GM21825 (cell line): Measurements from ENCODE around the gene GSS.

Experiments used
- ATAC-seq: cut with Tn5 transposase; IDR thresholded peaks from one replicate; pipeline ENCODE4 v1.9.1; 2021; ENCODE audit warnings: mild to moderate bottlenecking, moderate library complexity; ENCODE audit not compliant: unreplicated experiment

Gene GSS

GRCh38 chr20:34949120-34949519 is 6.5 kb downstream of the GSS start:
- ATAC-seq, result no peak

GRCh38 chr20:34948030-34948429 is 7.6 kb downstream of the GSS start:
- ATAC-seq, result no peak

GRCh38 chr20:34947336-34947735 is 8.3 kb downstream of the GSS start:
- ATAC-seq, result no peak

GRCh38 chr20:34946661-34947060 is 8.9 kb downstream of the GSS start:
- no peak for ATAC-seq

- no peak for ATAC-seq
Measured at GRCh38 chr20:34945315-34946077, 10.1 kb downstream of the GSS start.

- no peak for ATAC-seq
Measured at GRCh38 chr20:34943808-34944567, 11.6 kb downstream of the GSS start.

- no peak for ATAC-seq
Measured at GRCh38 chr20:34942301-34942700, 13.3 kb downstream of the GSS start.

- no peak for ATAC-seq
Measured at GRCh38 chr20:34941226-34941625, 14.4 kb downstream of the GSS start.

GRCh38 chr20:34940081-34940481 is 15.5 kb downstream of the GSS start:
- ATAC-seq, result no peak

GRCh38 chr20:34938466-34939163 is 17.0 kb downstream of the GSS start:
- no peak for ATAC-seq

GRCh38 chr20:34931771-34932170 is 23.8 kb downstream of the GSS start:
- ATAC-seq, result no peak

- ATAC-seq, result no peak
Measured at GRCh38 chr20:34928411-34928810, 27.2 kb downstream of the GSS start.

GRCh38 chr20:34927736-34928135 is 27.9 kb downstream of the GSS start:
- no peak for ATAC-seq

GRCh38 chr20:34926581-34926980 is 29.0 kb downstream of the GSS start:
- ATAC-seq, result no peak

GRCh38 chr20:34925981-34926380 is 29.6 kb downstream of the GSS start:
- no peak for ATAC-seq

- ATAC-seq, result no peak
Measured at GRCh38 chr20:34925341-34925740, 30.3 kb downstream of the GSS start.

GRCh38 chr20:34923414-34923813 is 32.2 kb downstream of the GSS start:
- ATAC-seq, result no peak

GRCh38 chr20:34922654-34923381 is 32.8 kb downstream of the GSS start:
- no peak for ATAC-seq

- no peak for ATAC-seq
Measured at GRCh38 chr20:34921436-34921835, 34.2 kb downstream of the GSS start.

GRCh38 chr20:34920055-34920454 is 35.6 kb downstream of the GSS start:
- ATAC-seq, result no peak

GRCh38 chr20:34916774-34917354 is 38.7 kb downstream of the GSS start:
- no peak for ATAC-seq
